Endothelial cell of umbilical vein (primary cell): ENCODE measurements around the gene MB21D2. TPM values are rescaled to one million over a fixed set of nuclear protein-coding genes. Genes with fewer than 3 reads are reported as not detected.
A peak's percentile ranks its signal among the peaks of the same experiment; 100 is the strongest.

Experiments
- BruUV-seq: library from RNA; stranded (reverse); fragments of 400-500 nt; replicated peaks from 2 replicates; lab custom pipeline; 2021; lab: Mats Ljungman, UMichigan
- CTCF ChIA-PET: fragments of 300-600, 350-600 bp; sonication (Branson Sonifier 250); formaldehyde crosslinking; loops from one replicate; lab custom pipeline; 2021; ENCODE audit warnings: antibody characterized with exemption, inconsistent platforms; lab: Charles Lee
- POLR2A ChIA-PET: fragments of 300-600, 350-600 bp; sonication (Branson Sonifier 250); formaldehyde crosslinking; loops from one replicate; lab custom pipeline; 2021; ENCODE audit warnings: antibody characterized with exemption, inconsistent platforms; lab: Charles Lee
- DNase-seq: peaks from one replicate; pipeline ENCODE4 v3.0.0-alpha.2; 2011; ENCODE audit warnings: low read depth, low spot score
- FAIRE-seq: peaks from 2 replicates; lab custom pipeline; 2011; peaks lifted over from hg19 to GRCh38; lab: Jason Lieb, UNC
- H2AFZ ChIP-seq: 2 replicates; pipeline ENCODE4 v1.6.0; 2012; ENCODE audit warnings: low read depth, low read length, control low read depth, inconsistent platforms
- H3K27ac ChIP-seq: 2 replicates; pipeline ENCODE4 v1.5.1; 2011; ENCODE audit warnings: low read depth, mild to moderate bottlenecking, control low read depth, low read length, moderate library complexity; ENCODE audit not compliant: insufficient read depth
- H3K27me3 ChIP-seq, 2 experiments: 2 replicates each; pipeline versions ENCODE4 v1.6.0 to v1.6.1; 2011; ENCODE audit warnings: low read length in 2 of 2, mixed read lengths in 1 of 2; ENCODE audit not compliant: control insufficient read depth in 2 of 2, insufficient read depth in 2 of 2
- H3K36me3 ChIP-seq, 2 experiments: 2 replicates in 1 of 2; 3 replicates in 1 of 2; pipeline ENCODE4 v1.5.1; 2011; ENCODE audit warnings: low read length in 2 of 2, mild to moderate bottlenecking in 1 of 2, moderate library complexity in 1 of 2; ENCODE audit not compliant: control insufficient read depth in 2 of 2, insufficient read depth in 2 of 2; ENCODE audit errors: extremely low read depth in 1 of 2
- H3K4me1 ChIP-seq: 3 replicates; pipeline ENCODE4 v1.5.1; 2011; ENCODE audit warnings: mild to moderate bottlenecking, low read length; ENCODE audit not compliant: control insufficient read depth, insufficient read depth; ENCODE audit errors: extremely low read depth
- H3K4me2 ChIP-seq: 2 replicates; pipeline ENCODE4 v1.6.1; 2011; ENCODE audit warnings: low read length, control low read depth, mixed read lengths; ENCODE audit not compliant: insufficient read depth
- H3K4me3 ChIP-seq, 3 experiments: fragments of 200-600 bp in 1 of 3; sonication (generic), shearing (Covaris generic) in 1 of 3; replicated peaks in 1 of 3; 2 replicates each; pipeline ENCODE4 v1.5.1; 2011 to 2016; ENCODE audit warnings: control low read depth in 3 of 3, low read length in 3 of 3, mild to moderate bottlenecking in 2 of 3, inconsistent platforms in 1 of 3, low read depth in 1 of 3, moderate library complexity in 1 of 3; ENCODE audit not compliant: insufficient read depth in 1 of 3
- H3K79me2 ChIP-seq: 2 replicates; pipeline ENCODE4 v1.6.0; 2012; ENCODE audit warnings: low read length, inconsistent platforms; ENCODE audit not compliant: control insufficient read depth, insufficient read depth
- H3K9ac ChIP-seq: replicated peaks from 2 replicates; pipeline ENCODE3; 2011; ENCODE audit warnings: low read length, control low read depth; ENCODE audit not compliant: insufficient read depth; ENCODE audit errors: extremely low read depth
- H3K9me1 ChIP-seq: replicated peaks from 3 replicates; pipeline ENCODE4 v1.6.0; 2011; ENCODE audit warnings: mild to moderate bottlenecking, low read length; ENCODE audit not compliant: control insufficient read depth, insufficient read depth; ENCODE audit errors: extremely low read depth
- H3K9me3 ChIP-seq: replicated peaks from 2 replicates; pipeline ENCODE4 v1.5.1; 2012; ENCODE audit warnings: low read length, inconsistent platforms; ENCODE audit not compliant: control insufficient read depth, insufficient read depth
- H4K20me1 ChIP-seq: replicated peaks from 2 replicates; pipeline ENCODE3; 2011; ENCODE audit warnings: mild to moderate bottlenecking, low read length; ENCODE audit not compliant: control insufficient read depth, insufficient read depth; ENCODE audit errors: extremely low read depth
- EZH2 ChIP-seq: IDR thresholded peaks from 2 replicates; pipeline ENCODE4 v1.6.1; 2012; ENCODE audit warnings: borderline replicate concordance, low read depth, mild to moderate bottlenecking, moderate library complexity, low read length, inconsistent platforms; ENCODE audit not compliant: severe bottlenecking
- FOS ChIP-seq: IDR thresholded peaks from 2 replicates; pipeline ENCODE4 v1.6.1; 2011; ENCODE audit warnings: mild to moderate bottlenecking, low read length, moderate library complexity, borderline replicate concordance; ENCODE audit not compliant: insufficient read depth
- GATA2 ChIP-seq: IDR thresholded peaks from 2 replicates; pipeline ENCODE4 v1.7.0; 2011; ENCODE audit warnings: low read depth, mild to moderate bottlenecking, moderate library complexity, mixed read lengths, low read length; ENCODE audit not compliant: insufficient read length, insufficient read depth
- JUN ChIP-seq: IDR thresholded peaks from 2 replicates; pipeline ENCODE4 v1.6.1; 2011; ENCODE audit warnings: borderline replicate concordance, low read depth; ENCODE audit not compliant: insufficient read length, insufficient read depth
- POLR2A ChIP-seq: IDR thresholded peaks from 2 replicates; pipeline ENCODE4 v1.6.1; 2012; ENCODE audit warnings: low read depth, mild to moderate bottlenecking, control low read depth, low read length
- POLR2AphosphoS5 ChIP-seq: IDR thresholded peaks from 2 replicates; pipeline ENCODE4 v1.6.1; 2012; ENCODE audit warnings: low read depth, mild to moderate bottlenecking, control low read depth, low read length, moderate library complexity; ENCODE audit not compliant: insufficient read depth
- dilution Hi-C: fragments of 300-500 bp; cut with MboI; formaldehyde crosslinking; loops from one replicate; pipeline ENCODE4 v1.15.0; 2019; ENCODE audit warnings: low sequenced_read_pairs; ENCODE audit not compliant: extremely low pct_ligation_motif_present
- intact Hi-C: fragments of 100-400 bp; cut with micrococcal nuclease; formaldehyde crosslinking; loops from one replicate; pipeline ENCODE4 v1.10.0; 2022
- polyA plus RNA-seq, 4 experiments: library from polyadenylated mRNA; depleted of rRNA in 3 of 4; stranded (reverse) in 3 of 4; unstranded in 1 of 4; fragments of >200 nt; gene quantifications; 2 replicates each; pipeline versions ENCODE4 v1.2.1 to v1.2.3, GENCODE V29; 2011 to 2012; ENCODE audit warnings: missing spikeins in 1 of 4
- total RNA-seq: library from RNA; stranded (reverse); gene quantifications from 2 replicates; pipeline ENCODE4 v1.2.3, GENCODE V29; 2021
- TF ChIP-seq, protein P1 (sequence below): IDR thresholded peaks from 2 replicates; pipeline ENCODE4 v1.6.1; 2011; ENCODE audit not compliant: insufficient read depth, insufficient read length
- TF ChIP-seq, protein P2 (sequence below), 2 donors: IDR thresholded peaks; 1 replicate in 1 of 2; 2 replicates in 1 of 2; pipeline ENCODE4 v1.5.1; 2011; ENCODE audit warnings: low read length in 2 of 2, mild to moderate bottlenecking in 2 of 2, moderate library complexity in 2 of 2, control low read depth in 1 of 2, inconsistent platforms in 1 of 2, low read depth in 1 of 2; ENCODE audit not compliant: insufficient read depth in 1 of 2; ENCODE audit errors: extremely low read depth in 1 of 2

Gene MB21D2
- total and polyA plus RNA-seq, 2 donors (not counting 3 experiments of a cell fraction or from before 2014, with no cell fraction given), result 6.7 to 7.4 TPM

DNA sequence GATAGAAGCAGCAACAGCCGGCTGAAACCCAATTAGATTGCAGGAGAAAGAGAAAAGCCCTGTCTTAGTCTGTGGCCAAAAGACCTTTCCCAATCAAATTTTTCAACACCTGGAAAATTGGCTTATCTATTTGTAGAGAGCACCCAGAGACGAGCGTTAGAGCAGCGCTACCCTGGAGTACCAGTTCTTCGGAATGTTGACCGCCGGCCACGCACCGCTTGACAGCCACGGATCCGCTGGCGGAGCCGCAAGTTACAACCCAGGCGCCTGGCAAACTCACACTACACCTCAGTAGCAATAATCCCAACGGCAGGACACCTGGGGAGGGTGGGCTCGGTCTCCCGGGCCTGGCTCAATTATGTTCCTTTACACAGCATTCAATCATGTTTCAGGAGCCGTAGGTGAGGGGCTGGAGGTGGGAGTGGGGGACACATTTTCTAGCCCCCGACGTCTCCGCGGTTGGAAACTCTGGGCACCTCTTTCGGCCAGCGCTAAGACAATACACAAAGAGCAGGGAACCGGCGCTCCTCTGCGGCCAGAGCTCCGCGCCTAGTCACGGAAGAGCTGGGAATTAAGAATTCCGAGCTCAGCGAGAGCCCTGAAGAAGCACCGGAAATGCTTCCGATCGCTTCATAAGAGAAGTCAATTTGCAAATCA is 1.2 kb downstream of the MB21D2 start:
- FAIRE-seq, result no peak
- dilution Hi-C loops, result no loop called here
- peaks cover 16% of the 10 kb centered on the region for H3K79me2 ChIP-seq

More for the DNA sequence above, 1.2 kb downstream of the MB21D2 start:
- intact Hi-C loops, result loop anchor here (1.0 to 5.0 kb wide), 8 partner anchors 27 to 676 kb away; partner anchors contain the start of gene OPA1
- no peaks in the 10 kb centered on the region for H3K9me1 ChIP-seq
- H3K9me3 ChIP-seq, result no peaks in the 10 kb centered on the region
- no peak for TF ChIP-seq POLR2A
- TF ChIP-seq FOS, result no peak
- TF ChIP-seq JUN, result no peak
- no peak for TF ChIP-seq GATA2
- TF ChIP-seq, protein P1, sequence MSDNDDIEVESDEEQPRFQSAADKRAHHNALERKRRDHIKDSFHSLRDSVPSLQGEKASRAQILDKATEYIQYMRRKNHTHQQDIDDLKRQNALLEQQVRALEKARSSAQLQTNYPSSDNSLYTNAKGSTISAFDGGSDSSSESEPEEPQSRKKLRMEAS, result no peak
- TF ChIP-seq EZH2, result no peak
- TF ChIP-seq POLR2AphosphoS5, result no peak
- TF ChIP-seq, protein P2, sequence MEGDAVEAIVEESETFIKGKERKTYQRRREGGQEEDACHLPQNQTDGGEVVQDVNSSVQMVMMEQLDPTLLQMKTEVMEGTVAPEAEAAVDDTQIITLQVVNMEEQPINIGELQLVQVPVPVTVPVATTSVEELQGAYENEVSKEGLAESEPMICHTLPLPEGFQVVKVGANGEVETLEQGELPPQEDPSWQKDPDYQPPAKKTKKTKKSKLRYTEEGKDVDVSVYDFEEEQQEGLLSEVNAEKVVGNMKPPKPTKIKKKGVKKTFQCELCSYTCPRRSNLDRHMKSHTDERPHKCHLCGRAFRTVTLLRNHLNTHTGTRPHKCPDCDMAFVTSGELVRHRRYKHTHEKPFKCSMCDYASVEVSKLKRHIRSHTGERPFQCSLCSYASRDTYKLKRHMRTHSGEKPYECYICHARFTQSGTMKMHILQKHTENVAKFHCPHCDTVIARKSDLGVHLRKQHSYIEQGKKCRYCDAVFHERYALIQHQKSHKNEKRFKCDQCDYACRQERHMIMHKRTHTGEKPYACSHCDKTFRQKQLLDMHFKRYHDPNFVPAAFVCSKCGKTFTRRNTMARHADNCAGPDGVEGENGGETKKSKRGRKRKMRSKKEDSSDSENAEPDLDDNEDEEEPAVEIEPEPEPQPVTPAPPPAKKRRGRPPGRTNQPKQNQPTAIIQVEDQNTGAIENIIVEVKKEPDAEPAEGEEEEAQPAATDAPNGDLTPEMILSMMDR (IDR thresholded peaks at IDR 0.05; ENCODE audit: extremely low read depth in 1 of 2, insufficient read depth in 1 of 2, low read depth in 1 of 2, low read length in 2 of 2), result no peak
- peak overlapping the region; percentile 95 for H2AFZ ChIP-seq
- ChIA-PET CTCF (interaction anchor here (1.0 to 4.5 kb wide), 11 partner anchors 8 to 125 kb away, joined by 3 to 76 read pairs (median 6); no protein-coding TSS in a partner anchor), POLR2A (interaction anchor here (2.0 kb wide), 1 partner anchor 28 kb away, joined by 10 read pairs; no protein-coding TSS in a partner anchor)
- peak overlapping the region; percentile 91 for H3K9ac ChIP-seq
- peak overlapping the region; percentile 50 to 89 (median 56) for H3K4me3 ChIP-seq
- H3K27me3 ChIP-seq, result no peaks in the 10 kb centered on the region
- H3K36me3 ChIP-seq, result no peaks in the 10 kb centered on the region
- H3K4me1 ChIP-seq, result peaks cover 9% of the 10 kb centered on the region
- BruUV-seq, result no TSS peak
- DNase-seq, result peak; percentile 44
- H4K20me1 ChIP-seq, result no peaks in the 10 kb centered on the region
- H3K4me2 ChIP-seq, result peak overlapping the region; percentile 75
- H3K27ac ChIP-seq, result peak overlapping the region; percentile 80
